GM21825 (cell line): ENCODE measurements around the gene ARHGAP10.

Source experiments
- ATAC-seq: cut with Tn5 transposase; IDR thresholded peaks from one replicate; pipeline ENCODE4 v1.9.1; 2021; ENCODE audit warnings: mild to moderate bottlenecking, moderate library complexity; ENCODE audit not compliant: unreplicated experiment

Gene ARHGAP10

GRCh38 chr4:147846318-147847155 is 114.6 kb downstream of the ARHGAP10 start:
- ATAC-seq, result peak; percentile 78

- no peak for ATAC-seq
These were observed 116.1 kb downstream of the ARHGAP10 start for GRCh38 chr4:147847751-147848590.

- no peak for ATAC-seq
These were observed 116.7 kb downstream of the ARHGAP10 start for GRCh38 chr4:147848634-147849033.

- ATAC-seq, result no peak
These were observed 119.2 kb downstream of the ARHGAP10 start for GRCh38 chr4:147851135-147851534.

GRCh38 chr4:147853706-147854105 is 121.8 kb downstream of the ARHGAP10 start:
- ATAC-seq, result no peak

- ATAC-seq, result no peak
These were observed 122.3 kb downstream of the ARHGAP10 start for GRCh38 chr4:147854154-147854553.

GRCh38 chr4:147855571-147856009 is 123.7 kb downstream of the ARHGAP10 start:
- ATAC-seq, result no peak

GRCh38 chr4:147860960-147861359 is 129.1 kb downstream of the ARHGAP10 start:
- ATAC-seq, result no peak

GRCh38 chr4:147862043-147862692 is 130.3 kb downstream of the ARHGAP10 start:
- ATAC-seq, result no peak

GRCh38 chr4:147863111-147863747 is 131.3 kb downstream of the ARHGAP10 start:
- no peak for ATAC-seq

GRCh38 chr4:147863808-147864472 is 132.1 kb downstream of the ARHGAP10 start:
- ATAC-seq, result no peak

GRCh38 chr4:147864607-147865006 is 132.7 kb downstream of the ARHGAP10 start:
- no peak for ATAC-seq

GRCh38 chr4:147865926-147866325 is 134.0 kb downstream of the ARHGAP10 start:
- no peak for ATAC-seq

GRCh38 chr4:147866532-147867271 is 134.8 kb downstream of the ARHGAP10 start:
- ATAC-seq, result peak; percentile 84

- ATAC-seq, result no peak
These were observed 142.2 kb downstream of the ARHGAP10 start for GRCh38 chr4:147874109-147874508.

GRCh38 chr4:147877308-147877771 is 145.5 kb downstream of the ARHGAP10 start:
- no peak for ATAC-seq

- ATAC-seq, result no peak
These were observed 147.8 kb downstream of the ARHGAP10 start for GRCh38 chr4:147879676-147880075.

GRCh38 chr4:147880511-147880910 is 148.6 kb downstream of the ARHGAP10 start:
- no peak for ATAC-seq

GRCh38 chr4:147884536-147884935 is 152.6 kb downstream of the ARHGAP10 start:
- ATAC-seq, result no peak
